HG02852 (cell line): ENCODE results near the gene AGBL4.
A peak's percentile ranks its signal among the peaks of the same experiment; 100 is the strongest.

Source experiments
- ATAC-seq: cut with Tn5 transposase; IDR thresholded peaks from one replicate; pipeline ENCODE4 v1.9.1; 2021; ENCODE audit warnings: mild to moderate bottlenecking, moderate library complexity; ENCODE audit not compliant: unreplicated experiment

AGBL4 gene

GRCh38 chr1:48741380-48741779, 1282.4 kb downstream of the AGBL4 start:
- ATAC-seq = no peak

GRCh38 chr1:48740621-48741020, 1283.1 kb downstream of the AGBL4 start:
- no peak for ATAC-seq

DNA sequence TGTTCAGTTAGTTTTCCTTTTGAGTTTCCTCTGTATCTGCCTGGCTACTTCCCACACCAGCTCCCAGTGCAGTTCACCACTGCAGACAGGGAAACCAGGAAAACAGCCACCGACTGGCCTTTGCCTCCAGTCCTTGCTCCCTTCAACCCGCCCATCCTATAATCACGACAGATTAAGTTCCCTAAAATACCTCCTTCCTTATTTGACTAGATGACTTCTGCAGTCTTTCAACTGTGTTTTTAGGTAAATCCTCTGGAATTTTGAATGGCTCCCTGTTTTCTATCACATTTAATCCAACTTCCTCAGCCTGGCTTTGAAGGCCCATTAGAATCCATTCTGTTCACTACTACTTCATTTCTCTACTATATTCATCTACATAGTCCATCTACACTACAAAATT, 1284.7 kb downstream of the AGBL4 start:
- ATAC-seq = no peak

DNA sequence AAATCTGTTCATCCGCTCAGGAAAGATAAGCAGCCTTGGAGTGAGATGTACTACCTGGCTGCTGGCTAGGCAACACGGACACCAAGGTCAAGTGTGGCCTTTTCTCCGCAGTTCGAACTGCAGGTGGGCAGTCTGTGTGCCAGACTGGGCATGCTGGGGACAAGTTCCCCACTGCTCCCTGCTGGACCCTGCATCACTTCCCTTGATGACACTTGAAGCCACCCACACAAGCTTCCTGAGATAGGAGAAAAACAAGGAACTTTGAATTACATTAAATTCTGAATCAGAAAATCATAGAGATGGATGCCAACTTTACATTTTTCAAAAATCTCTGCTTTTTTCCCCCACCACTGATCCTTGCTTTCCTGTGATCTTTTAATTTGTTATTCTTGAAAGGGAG, 1285.4 kb downstream of the AGBL4 start:
- no peak for ATAC-seq

DNA sequence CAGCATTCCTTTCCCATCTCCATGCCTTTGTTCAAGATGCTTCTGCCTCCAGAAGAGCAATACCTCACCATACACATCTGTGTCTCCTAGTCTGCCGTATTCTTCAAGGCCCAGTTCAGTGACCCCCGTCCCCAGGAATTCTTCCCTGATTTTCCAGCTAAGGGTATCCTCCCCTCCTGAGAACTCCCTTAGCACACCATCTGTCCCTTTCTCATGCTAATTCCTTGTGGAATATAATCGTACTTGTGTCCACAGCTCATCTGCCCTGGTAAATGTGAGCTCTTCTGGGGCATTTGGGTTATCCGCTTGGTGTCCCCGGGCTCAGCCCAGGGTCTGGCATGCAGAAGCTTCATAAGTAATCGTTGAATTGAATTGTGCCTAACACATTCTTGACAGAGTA, 1288.0 kb downstream of the AGBL4 start:
- no peak for ATAC-seq

DNA sequence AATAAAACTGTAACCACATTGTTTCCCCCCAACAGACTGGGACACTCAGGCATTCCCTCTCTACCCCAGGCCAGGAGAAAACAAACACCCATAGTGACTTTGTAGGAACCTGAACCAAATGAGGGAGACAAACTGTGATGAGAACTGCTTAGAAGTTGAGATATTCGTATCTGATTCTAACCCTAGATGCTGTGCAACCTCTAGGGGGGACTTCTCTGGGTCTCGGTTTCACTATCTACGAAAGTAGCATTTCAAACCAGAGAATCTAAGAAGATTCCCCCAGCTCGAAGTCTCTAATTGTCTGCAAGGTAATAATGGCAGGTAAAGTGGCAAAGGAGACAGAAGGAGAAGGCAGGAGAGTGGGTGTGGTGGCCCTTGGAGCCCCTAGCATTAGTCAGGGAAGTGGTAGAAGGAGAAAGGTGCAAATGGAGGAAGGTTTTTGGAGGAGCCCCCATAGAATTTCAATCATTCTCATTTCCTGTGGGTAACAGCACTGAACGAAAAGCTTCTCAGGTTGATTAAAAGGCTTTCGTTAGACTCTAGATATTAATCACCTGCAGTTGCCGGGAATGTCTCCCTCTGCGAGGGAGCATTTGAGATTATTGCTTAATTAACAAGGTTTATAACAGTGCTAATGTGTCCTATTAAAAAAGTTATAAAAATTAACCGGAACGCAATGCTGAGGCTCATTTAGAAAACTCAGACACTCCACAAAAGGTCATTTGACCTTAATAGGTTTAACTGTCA, 1293.4 kb downstream of the AGBL4 start:
- ATAC-seq = peak; percentile 87

- no peak for ATAC-seq
These were observed 1295.2 kb downstream of the AGBL4 start for GRCh38 chr1:48728584-48728983.

DNA sequence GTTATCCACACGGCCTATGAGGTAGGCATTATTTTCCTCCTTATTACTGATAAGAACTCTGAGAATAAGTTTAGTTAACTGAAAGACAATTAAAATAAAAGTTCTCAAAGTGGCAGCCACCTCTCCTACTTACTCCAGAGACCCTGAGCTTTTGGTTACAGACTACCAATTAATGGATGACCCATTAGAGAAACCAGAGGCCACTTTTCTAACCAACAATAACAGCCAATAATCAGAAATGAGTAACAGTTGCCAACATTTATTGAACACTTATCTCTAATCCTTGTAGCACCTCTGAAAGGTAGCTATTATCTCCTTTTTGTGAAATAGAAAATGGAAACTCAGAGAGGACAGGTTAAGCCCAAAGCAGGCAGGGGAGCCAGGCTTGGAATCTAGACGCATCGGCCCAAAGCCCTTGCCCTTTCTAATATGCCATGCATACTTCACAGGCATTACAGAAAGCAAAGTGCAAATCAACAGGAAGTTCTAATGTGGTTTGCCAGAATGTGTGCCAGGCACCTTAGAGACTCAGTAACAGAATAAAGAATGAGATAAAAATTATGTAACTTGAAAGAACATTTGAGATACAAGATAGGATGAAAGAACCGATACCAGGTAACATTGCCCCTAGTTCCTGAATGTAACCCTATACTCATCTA, 1297.1 kb downstream of the AGBL4 start:
- ATAC-seq = no peak

- ATAC-seq = no peak
These were observed 1297.6 kb downstream of the AGBL4 start for GRCh38 chr1:48726139-48726538.

DNA sequence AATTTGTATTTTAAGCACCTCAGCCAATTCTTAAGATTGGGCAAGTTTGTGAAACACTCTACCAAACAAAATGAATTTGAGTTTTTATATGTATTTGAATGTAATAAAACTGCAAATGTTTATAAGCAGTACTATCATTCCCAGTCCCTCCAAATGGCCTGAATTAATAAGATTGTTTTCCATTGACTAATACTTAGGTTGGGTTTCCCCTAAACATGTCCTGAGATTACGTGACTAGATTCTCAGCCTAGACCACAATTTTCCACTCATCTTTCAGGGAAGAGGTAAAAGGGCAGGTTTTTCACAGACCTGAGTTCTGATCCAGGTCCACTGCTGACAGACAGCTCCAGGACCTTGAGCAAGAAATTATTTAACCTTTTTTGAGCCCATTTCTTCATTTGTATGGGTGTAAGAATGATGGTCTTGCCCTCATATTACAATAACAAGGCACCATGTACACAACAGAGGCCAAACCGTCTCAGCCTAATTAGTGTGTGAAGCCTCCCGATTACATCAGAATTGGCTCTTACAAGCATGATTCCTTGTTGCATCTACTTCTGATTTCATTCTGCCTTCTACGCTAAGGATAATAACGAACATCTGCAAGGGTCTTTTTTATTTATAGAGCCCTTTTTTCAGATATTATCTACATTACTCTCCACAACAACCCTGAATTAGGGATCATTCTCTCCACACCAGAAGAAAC, 1298.3 kb downstream of the AGBL4 start:
- no peak for ATAC-seq

DNA sequence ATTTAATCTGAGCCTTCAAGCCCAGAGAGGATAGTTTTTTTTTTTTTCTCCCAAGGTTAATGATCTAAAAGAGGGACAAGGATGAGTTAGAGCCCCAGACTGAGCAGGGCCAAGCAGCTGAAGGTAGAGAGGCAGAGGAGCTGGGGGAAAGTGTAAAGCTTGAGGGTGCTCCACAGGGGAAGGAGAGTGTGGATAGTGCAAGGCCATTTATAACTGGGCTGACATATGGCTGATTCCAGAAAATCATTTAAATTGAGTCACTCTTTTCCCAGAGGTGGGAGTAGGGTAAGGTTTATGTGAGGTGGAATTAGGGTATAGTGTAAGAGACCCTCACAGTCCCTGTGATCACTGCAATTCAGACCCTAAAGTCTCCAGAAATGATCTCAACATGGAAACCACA, 1302.8 kb downstream of the AGBL4 start:
- no peak for ATAC-seq

- ATAC-seq = no peak
These were observed 1305.0 kb downstream of the AGBL4 start for GRCh38 chr1:48718705-48719104.

DNA sequence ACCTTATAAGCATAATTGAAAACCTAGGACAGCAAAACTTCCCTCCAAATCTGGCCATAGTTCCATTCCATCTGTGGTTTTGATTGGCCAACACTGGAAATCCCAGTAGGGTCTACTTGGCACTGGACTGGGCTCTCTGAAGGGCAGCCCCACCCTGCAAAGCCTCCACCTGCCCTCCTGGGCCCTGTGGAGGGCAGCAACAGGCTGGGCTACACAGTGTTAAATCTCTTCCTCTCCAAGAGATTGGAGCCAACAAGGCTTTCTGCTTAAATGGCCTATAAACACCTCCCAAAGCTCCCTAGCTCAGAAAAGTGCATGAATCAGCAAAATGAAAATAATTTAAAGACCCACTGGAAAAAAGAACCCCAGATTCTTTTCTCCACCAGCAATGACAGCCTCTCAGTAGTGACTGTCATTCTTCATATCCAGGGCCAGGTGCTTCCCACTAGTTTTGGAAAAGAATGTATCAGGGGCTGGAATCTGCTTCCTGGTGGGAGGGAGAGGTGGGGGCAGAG, 1305.6 kb downstream of the AGBL4 start:
- no peak for ATAC-seq

DNA sequence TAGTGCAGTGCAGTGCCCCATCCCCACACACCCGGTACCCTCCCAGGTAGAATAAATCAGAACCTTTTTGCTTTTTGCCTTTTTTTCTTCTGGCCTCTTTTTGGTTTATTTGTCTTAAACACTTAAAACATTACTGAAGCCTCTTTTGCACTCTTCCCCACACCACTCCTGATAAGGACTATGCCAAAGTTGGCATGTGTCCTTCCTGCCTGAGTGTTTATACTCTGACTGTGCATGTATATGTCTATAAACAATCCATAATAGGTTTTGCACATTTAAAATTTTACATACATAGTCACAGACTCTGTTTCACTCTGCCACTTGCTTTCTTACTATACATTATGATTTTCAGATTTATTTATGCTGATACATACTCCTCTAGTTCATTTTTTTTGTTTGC, 1306.7 kb downstream of the AGBL4 start:
- ATAC-seq = no peak

- ATAC-seq = no peak
These were observed 1307.8 kb downstream of the AGBL4 start for GRCh38 chr1:48715921-48716320.

GRCh38 chr1:48710915-48711314, 1312.8 kb downstream of the AGBL4 start:
- no peak for ATAC-seq

- ATAC-seq = no peak
These were observed 1313.4 kb downstream of the AGBL4 start for GRCh38 chr1:48710318-48710717.

- ATAC-seq = no peak
These were observed 1319.0 kb downstream of the AGBL4 start for GRCh38 chr1:48704736-48705135.

DNA sequence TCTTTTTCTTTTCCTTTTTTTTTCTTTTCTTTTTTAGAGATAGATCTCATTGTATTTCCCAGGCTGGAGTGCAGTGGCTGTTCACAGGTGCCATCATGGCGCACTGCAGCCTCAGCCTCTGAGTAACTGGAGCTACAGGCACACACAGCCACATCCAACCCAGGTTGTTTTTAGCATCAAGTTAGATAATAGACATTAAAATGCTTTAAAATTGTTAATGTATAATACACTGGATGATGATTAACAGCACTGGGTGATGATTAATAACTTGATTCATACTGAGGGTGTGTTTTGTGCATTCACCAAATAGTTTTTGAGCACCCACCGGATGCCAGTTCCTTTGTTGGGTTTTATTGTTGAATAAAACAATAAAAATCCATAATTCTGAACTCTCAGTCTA, 1322.3 kb downstream of the AGBL4 start:
- ATAC-seq = no peak

DNA sequence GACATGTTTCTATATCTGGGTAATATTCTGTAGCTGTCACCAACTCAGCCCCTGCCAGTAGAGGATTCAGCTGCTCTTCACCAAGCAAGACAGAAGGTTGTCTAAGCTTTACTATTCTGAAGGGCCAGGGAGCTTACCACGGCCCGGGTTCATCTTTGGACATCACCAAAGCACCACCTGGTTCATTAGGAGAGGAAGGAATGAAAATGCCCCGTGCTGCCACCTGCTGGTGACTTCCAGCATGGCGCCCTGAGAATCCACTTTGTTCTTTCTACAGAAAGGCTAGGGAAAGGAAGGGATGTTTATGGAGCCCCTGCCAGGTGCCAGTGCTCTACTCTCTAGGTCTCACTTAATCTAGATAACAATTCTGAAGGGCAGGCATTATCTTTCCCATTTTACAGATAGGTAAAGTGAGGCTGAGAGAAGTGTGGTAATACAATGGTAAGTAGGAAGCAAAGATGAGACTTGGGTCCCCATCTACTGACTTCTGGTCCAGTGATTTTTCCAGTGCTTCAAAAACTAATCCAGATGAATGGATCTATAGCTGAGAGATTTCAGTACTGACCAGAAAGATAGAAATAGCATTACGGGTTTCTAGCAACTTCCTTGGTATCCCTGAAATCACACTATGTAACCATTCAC, 1326.6 kb downstream of the AGBL4 start:
- ATAC-seq = peak; percentile 81

GRCh38 chr1:48695161-48695560, 1328.6 kb downstream of the AGBL4 start:
- ATAC-seq = no peak
